Measurements from ENCODE around the gene ATP1A4. TPM values are rescaled to one million over a fixed set of nuclear protein-coding genes. Genes with fewer than 3 reads are reported as not detected.

ATP1A4 gene
- total and polyA plus RNA-seq, 9 of the 15 experiments (the other 6 are each of a cell fraction or from before 2014, with no cell fraction given), result 0.07 TPM; not detected in 8

GRCh38 chr1:160224606-160225005 is 73.2 kb downstream of the ATP1A4 start:
- DNase-seq (ENCODE audit: extremely low read depth in 1 of 4, low spot score in 3 of 4) (no peak), FAIRE-seq (no peak), ATAC-seq (no peak)
- no peak overlapping the region for H2AFZ ChIP-seq (ENCODE audit: low read depth, low read length)
- H3K9me3 ChIP-seq (replicated peaks; ENCODE audit: control insufficient read depth, insufficient read depth, low read depth, low read length), result no peaks in the 10 kb centered on the region
- no peak overlapping the region for H3K9ac ChIP-seq (ENCODE audit: insufficient read depth in 1 of 2, low read depth in 2 of 2, low read length in 2 of 2)
- CTCF ChIA-PET (ENCODE audit: low intra/inter-chr PET ratio), result no interaction called here
- no peaks in the 10 kb centered on the region for H4K20me1 ChIP-seq (replicated peaks; ENCODE audit: control insufficient read depth, insufficient read depth, low read length)
- H3K9me1 ChIP-seq (ENCODE audit: control insufficient read depth, insufficient read depth, low read length), result no peaks in the 10 kb centered on the region
- no peak for TF ChIP-seq PCBP1 (IDR thresholded peaks at IDR 0.05; ENCODE audit: low read depth, low read length, poor library complexity, severe bottlenecking)
- TF ChIP-seq HMBOX1 (IDR thresholded peaks at IDR 0.05), result no peak
- H3K4me1 ChIP-seq (replicated peaks in 1 of 2; ENCODE audit: control insufficient read depth in 2 of 2, insufficient read depth in 2 of 2, low read length in 2 of 2), result no peaks in the 10 kb centered on the region
- no peak overlapping the region for H3K27ac ChIP-seq (ENCODE audit: extremely low read depth, low read depth, low read length)
- 70% methylated on average over 2 of the region's 2 CpGs for WGBS (ENCODE audit: insufficient coverage, low coverage, missing lambda C conversion rate)
- no peaks in the 10 kb centered on the region for H3K79me2 ChIP-seq (ENCODE audit: control insufficient read depth, insufficient read depth, low read length)
- no TSS peak for BruUV-seq (replicated peaks)
- intact Hi-C loops (cut with micrococcal nuclease), result no loop called here
- no peaks in the 10 kb centered on the region for H3K27me3 ChIP-seq (ENCODE audit: control insufficient read depth in 2 of 2, insufficient read depth in 2 of 2, low read length in 2 of 2)
- H3K4me2 ChIP-seq (ENCODE audit: insufficient read depth, low read length), result no peak overlapping the region
- H3K4me3 ChIP-seq, result no peak overlapping the region
- in situ Hi-C loops (cut with MboI), result no loop called here
- POLR2A ChIA-PET, result interaction anchor here (0.6 kb wide), 2 partner anchors 12 to 841 kb away, joined by 3 to 4 read pairs; no protein-coding TSS in a partner anchor
- H3K36me3 ChIP-seq (ENCODE audit: control insufficient read depth, insufficient read depth, low read length), result peaks cover 99% of the 10 kb centered on the region

GRCh38 chr1:160225345-160225744 is 73.9 kb downstream of the ATP1A4 start:
- Histone ChIP-seq H4K20me1 (replicated peaks; ENCODE audit: control insufficient read depth, insufficient read depth, low read length) (no peaks in the 10 kb centered on the region), H3K79me2 (ENCODE audit: control insufficient read depth, insufficient read depth, low read length) (no peaks in the 10 kb centered on the region), H3K27ac (ENCODE audit: extremely low read depth, low read depth, low read length) (no peak overlapping the region), H3K4me1 (replicated peaks in 1 of 2; ENCODE audit: control insufficient read depth in 2 of 2, insufficient read depth in 2 of 2, low read length in 2 of 2) (no peaks in the 10 kb centered on the region), H3K9me1 (ENCODE audit: control insufficient read depth, insufficient read depth, low read length) (no peaks in the 10 kb centered on the region), H3K27me3 (ENCODE audit: control insufficient read depth in 2 of 2, insufficient read depth in 2 of 2, low read length in 2 of 2) (no peaks in the 10 kb centered on the region), H3K36me3 (ENCODE audit: control insufficient read depth, insufficient read depth, low read length) (peaks cover 97% of the 10 kb centered on the region), H3K9me3 (replicated peaks; ENCODE audit: control insufficient read depth, insufficient read depth, low read depth, low read length) (no peaks in the 10 kb centered on the region), H3K4me3 (no peak overlapping the region), H3K9ac (ENCODE audit: insufficient read depth in 1 of 2, low read depth in 2 of 2, low read length in 2 of 2) (no peak overlapping the region), H2AFZ (ENCODE audit: low read depth, low read length) (no peak overlapping the region), H3K4me2 (ENCODE audit: insufficient read depth, low read length) (no peak overlapping the region)
- intact Hi-C loops (cut with micrococcal nuclease), result no loop called here
- 59% methylated on average over 2 of the region's 2 CpGs for WGBS (ENCODE audit: insufficient coverage, low coverage, missing lambda C conversion rate)
- in situ Hi-C loops (cut with MboI), result no loop called here
- no TSS peak for BruUV-seq (replicated peaks)
- TF ChIP-seq ZNF785 (CRISPR knock-in tag; IDR thresholded peaks at IDR 0.05), result no peak
- TF ChIP-seq ZNF23 (CRISPR knock-in tag; IDR thresholded peaks at IDR 0.05), result no peak
- TF ChIP-seq ZBTB49 (CRISPR knock-in tag; IDR thresholded peaks at IDR 0.05; ENCODE audit: borderline replicate concordance), result no peak
- TF ChIP-seq E2F6 (IDR thresholded peaks at IDR 0.05; ENCODE audit: borderline replicate concordance in 1 of 2, extremely low read depth in 1 of 2, insufficient read depth in 1 of 2, insufficient read length in 1 of 2, low read depth in 1 of 2, low read length in 1 of 2, poor library complexity in 1 of 2, severe bottlenecking in 1 of 2), result no peak
- no peak for TF ChIP-seq POLR2AphosphoS5 (IDR thresholded peaks at IDR 0.05; ENCODE audit: control insufficient read depth, insufficient read depth, low read depth, low read length)
- CTCF ChIA-PET (ENCODE audit: low intra/inter-chr PET ratio), result no interaction called here
- POLR2A ChIA-PET, result interaction anchor here (0.6 to 1.1 kb wide), 3 partner anchors 10 to 842 kb away, joined by 3 to 4 read pairs (median 3); no protein-coding TSS in a partner anchor
- no peak for ATAC-seq
- FAIRE-seq, result no peak
- no peak for DNase-seq (ENCODE audit: extremely low read depth in 1 of 4, low spot score in 3 of 4)

All from K562 (cell line).